ENCODE data around the gene CHMP6. TPM values are rescaled to one million over a fixed set of nuclear protein-coding genes. Genes with fewer than 3 reads are reported as not detected.
A peak's percentile ranks its signal among the peaks of the same experiment; 100 is the strongest.

CHMP6 gene
- total RNA-seq, 1 donor, result 19.4 TPM

GRCh38 chr17:80957461-80957941 is 34.1 kb upstream of the CHMP6 start:
- no peak overlapping the region for H3K4me3 ChIP-seq (ENCODE audit: low read depth, low read length)
- TF ChIP-seq CTCF (IDR thresholded peaks at IDR 0.05; ENCODE audit: insufficient read depth, low read depth, low read length), result no peak
- no peak for DNase-seq (ENCODE audit: low read depth)

- TF ChIP-seq CTCF (IDR thresholded peaks at IDR 0.05; ENCODE audit: insufficient read depth, low read depth, low read length), result no peak
- no peak overlapping the region for H3K4me3 ChIP-seq (ENCODE audit: low read depth, low read length)
- peak; percentile 64 for DNase-seq (ENCODE audit: low read depth)
These were observed 32.2 kb upstream of the CHMP6 start for GRCh38 chr17:80959330-80960036.

DNA sequence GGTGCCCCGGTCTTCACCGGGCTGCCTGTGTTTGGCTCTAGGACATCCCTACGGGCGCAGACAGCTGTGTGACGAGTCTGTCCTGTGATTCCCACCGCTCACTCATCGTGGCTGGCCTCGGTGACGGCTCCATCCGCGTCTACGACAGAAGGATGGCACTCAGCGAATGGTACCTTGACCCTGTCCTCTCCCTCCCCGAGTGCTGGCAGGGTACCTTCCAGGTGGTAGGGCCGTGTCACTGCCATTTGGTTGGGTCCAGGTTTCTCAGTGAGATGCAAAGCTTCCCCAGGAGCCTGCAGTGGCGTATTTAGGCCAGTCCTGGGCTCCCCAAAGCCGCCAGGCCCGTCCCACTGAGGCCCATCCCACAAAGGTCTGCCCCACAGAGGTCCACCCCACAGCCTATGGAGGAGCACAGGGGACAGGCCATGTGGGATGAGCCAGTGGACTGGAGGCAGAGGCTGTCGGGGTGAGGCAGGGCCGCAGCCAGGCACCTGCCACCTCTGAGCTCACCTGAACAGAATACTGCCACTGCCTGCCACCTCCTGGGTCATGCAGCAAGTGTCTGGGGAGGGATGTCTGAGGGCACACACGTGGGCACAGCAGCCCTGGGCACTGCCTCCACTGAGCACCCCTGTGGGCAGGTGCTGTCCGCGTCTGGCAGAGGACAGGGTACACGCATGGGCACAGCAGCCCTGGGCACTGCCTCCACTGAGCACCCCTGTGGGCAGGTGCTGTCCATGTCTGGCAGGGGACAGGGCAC is 31.4 kb upstream of the CHMP6 start:
- no peak for TF ChIP-seq CTCF (IDR thresholded peaks at IDR 0.05; ENCODE audit: insufficient read depth, low read depth, low read length)
- no peak for DNase-seq (ENCODE audit: low read depth)
- no peak overlapping the region for H3K4me3 ChIP-seq (ENCODE audit: low read depth, low read length)

DNA sequence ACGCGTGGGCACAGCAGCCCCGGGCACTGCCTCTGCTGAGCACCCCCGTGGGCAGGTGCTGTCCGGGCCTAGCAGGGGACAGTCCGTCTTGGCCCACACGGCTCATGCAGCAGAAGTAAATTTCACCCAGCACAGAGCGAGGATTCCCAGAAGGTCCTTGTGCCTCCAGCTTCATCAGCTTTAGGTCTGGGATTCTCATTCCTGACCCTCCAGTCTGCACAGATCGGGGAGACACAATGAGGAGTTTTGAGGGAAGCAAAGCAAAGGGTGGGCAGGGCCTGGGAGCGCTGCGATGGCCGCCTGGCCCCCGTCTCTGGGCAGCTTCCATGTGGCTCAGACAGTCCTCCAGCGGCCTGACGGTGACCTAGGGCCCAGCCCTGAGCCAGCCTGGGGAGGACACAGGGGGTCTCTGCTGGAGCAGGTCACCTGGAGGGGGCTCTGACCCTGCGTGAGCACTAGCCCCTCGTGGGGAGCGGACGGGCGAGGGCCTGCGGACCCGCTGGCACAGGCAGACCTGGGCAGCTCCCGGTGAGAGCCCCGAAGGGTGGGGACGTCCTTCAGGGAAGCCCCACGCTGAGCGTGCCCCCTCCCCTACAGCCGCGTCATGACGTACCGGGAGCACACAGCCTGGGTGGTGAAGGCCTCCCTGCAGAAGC is 30.7 kb upstream of the CHMP6 start:
- no peak overlapping the region for H3K4me3 ChIP-seq (ENCODE audit: low read depth, low read length)
- no peak for DNase-seq (ENCODE audit: low read depth)
- no peak for TF ChIP-seq CTCF (IDR thresholded peaks at IDR 0.05; ENCODE audit: insufficient read depth, low read depth, low read length)

DNA sequence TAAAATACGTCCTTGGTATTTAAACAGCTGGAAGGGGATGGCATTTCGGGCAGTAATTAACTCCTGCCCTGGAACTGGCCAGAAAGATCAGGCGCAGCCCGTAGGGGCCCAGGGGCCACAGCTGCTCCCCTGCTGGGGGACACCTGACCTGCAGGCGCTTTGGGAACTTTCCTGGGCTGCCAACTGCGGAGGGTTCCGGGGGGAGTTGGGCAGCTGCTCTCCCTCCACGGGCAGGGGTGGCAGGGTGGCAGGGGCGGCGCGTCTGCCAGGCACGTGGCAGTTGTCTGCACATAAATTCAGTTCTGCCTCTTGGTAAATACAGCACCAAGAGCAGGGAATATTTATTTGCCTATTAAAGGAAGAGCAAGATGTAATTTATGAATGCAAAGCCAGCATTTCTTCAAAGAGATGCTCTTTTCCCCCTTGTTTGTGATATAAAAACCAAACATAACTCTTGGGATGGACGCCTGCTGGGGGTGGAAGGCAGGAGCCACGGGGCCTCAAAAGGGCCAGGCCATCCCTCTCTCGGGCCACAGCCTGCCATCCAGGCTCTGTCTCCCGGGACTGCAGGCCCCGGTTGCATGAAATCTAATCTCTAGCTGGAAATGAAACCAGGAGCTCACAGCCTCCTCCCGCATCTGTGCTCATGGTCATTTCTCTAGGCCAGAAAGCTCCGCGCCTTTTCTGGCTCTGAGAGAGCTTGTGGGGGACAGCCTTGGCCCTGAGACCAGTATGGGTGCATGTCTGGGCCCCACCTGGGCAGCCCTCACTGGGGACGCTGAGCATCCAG is 29.9 kb upstream of the CHMP6 start:
- DNase-seq (ENCODE audit: low read depth), result no peak
- H3K4me3 ChIP-seq (ENCODE audit: low read depth, low read length), result no peak overlapping the region
- TF ChIP-seq CTCF (IDR thresholded peaks at IDR 0.05; ENCODE audit: insufficient read depth, low read depth, low read length), result no peak

Measured in fibroblast of villous mesenchyme (primary cell).